Stimulated activated naive CD8-positive, alpha-beta T cell treated with anti-CD3 and anti-CD28 coated beads, Interleukin-15, amount 100 ng/mL, for 72 hours (primary cell): ENCODE measurements around the gene STK35.

Experiments
- ATAC-seq: fragments of 150-1000 bp; cut with Tn5 transposase; 2 replicates; pipeline ENCODE4 v1.10.0; 2021; ENCODE audit warnings: mild to moderate bottlenecking, moderate library complexity
- DNase-seq, 2 donors: peaks; one replicate each; pipeline ENCODE4 v3.0.0; 2021 to 2022
- H3K27ac Mint-ChIP-seq, 2 donors: one replicate each; pipeline ENCODE4 v1.8.0; 2022; ENCODE audit warnings: mild to moderate bottlenecking in 2 of 2, mixed read lengths in 2 of 2, moderate library complexity in 2 of 2
- H3K27me3 Mint-ChIP-seq: one replicate; pipeline ENCODE4 v1.8.0; 2022; ENCODE audit warnings: mixed read lengths
- H3K4me1 Mint-ChIP-seq: one replicate; pipeline ENCODE4 v1.8.0; 2022; ENCODE audit warnings: mild to moderate bottlenecking, mixed read lengths
- H3K4me3 Mint-ChIP-seq, 2 donors: one replicate each; pipeline ENCODE4 v1.8.0; 2022; ENCODE audit warnings: mild to moderate bottlenecking in 2 of 2, mixed read lengths in 2 of 2, moderate library complexity in 1 of 2
- H3K9me3 Mint-ChIP-seq, 2 donors: one replicate each; pipeline ENCODE4 v1.8.0; 2022; ENCODE audit warnings: mixed read lengths in 2 of 2

Gene STK35

DNA sequence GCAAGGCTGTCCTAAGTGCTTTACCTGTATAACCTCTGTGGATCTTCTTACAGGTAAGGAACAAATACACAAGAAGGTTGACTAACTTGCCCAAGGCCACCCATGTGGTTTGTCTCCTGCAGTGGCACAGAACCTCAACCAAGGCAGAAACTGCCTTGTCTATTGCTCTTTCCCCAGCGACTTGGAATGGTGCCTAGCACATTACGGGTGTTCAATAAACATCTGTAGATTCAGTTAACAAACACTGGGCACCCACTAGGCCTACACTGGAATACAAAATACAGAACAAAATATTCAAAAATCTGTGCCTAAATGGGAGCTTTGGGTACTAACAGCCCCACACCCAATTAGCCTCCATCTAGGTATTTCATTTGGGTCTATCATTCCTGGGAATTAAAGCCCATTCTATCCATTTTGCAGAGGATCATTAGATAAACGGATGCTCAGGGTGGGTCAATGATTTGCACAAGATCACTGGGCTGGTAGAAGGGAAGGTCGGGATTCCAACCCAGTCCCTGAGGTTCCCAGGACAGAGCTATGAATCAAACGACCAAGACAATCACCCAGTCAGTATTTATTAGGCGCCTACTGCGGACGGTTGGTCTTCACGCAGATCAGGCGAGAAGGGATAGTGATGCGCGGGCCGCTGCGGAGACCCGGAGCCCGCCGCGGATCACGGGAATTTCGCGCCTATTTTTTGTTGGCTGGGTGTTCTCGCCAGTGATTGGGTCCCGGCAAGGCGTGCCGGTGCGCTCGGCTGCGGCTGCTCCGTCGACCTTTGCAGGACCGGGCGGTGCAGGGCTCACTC, at the start of gene STK35:
STK35 (plus strand) TSS at position 771 of the 808 bp plus-strand sequence. CDS start 55 bp downstream, outside the sequence.
- Mint-ChIP-seq H3K27me3 (no peaks in the 10 kb centered on the region), H3K4me1 (peaks cover 53% of the 10 kb centered on the region), H3K4me3 (peak within 1 kb of the TSS; percentile 90 to 96), H3K9me3 (no peaks in the 10 kb centered on the region), H3K27ac (peak within 1 kb of the TSS; percentile 100)
- DNase-seq (peak in 1 of 2 donors; percentile 77), ATAC-seq (peak; percentile 69)

DNA sequence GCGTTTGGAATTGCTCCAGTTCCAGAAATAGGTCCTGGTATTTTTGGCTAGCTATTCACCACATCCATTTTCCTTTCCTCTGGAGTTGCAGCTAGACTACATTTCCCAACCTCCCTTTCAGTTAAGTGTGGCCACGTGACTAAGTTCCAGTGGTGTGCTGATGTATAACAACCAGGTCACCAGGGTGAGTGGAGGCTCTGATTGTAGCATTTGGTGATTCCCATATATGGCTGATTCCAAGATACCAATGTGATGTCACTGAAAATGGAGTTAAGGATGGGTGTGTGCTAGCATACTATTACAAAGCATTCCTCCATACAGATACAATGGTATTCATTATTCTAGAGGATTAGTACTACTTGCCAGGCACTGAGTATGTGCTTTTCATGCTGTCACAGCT, 49.7 kb upstream of the STK35 start:
- no peak overlapping the region for H3K27ac Mint-ChIP-seq
- ATAC-seq (no peak), DNase-seq (no peak)
- H3K9me3 Mint-ChIP-seq = peaks cover 0 to 8% of the 10 kb centered on the region in 2 donors
- no peaks in the 10 kb centered on the region for H3K4me1 Mint-ChIP-seq
- H3K27me3 Mint-ChIP-seq = peaks cover 61% of the 10 kb centered on the region
- no peak overlapping the region for H3K4me3 Mint-ChIP-seq

DNA sequence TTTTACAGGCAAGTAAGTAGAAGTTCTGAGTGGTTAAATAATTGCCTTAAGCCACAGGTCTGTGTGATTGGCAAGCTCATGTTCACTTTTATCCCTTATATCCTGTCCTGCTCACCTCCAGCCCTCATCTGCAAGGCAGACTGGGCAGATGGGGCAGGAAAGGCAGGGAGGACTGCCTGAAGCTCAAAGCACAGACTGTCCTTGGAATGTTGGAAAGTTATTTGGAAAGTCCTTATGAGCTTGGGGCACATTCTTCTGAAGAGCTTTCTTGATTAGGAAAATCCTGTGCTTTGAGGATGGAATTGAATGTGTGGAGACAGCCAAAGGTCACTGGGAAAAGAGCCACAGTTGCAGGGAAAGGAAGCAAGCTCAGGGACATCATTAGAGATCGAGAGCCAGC, 48.9 kb upstream of the STK35 start:
- DNase-seq (no peak), ATAC-seq (no peak)
- Mint-ChIP-seq H3K4me3 (no peak overlapping the region), H3K27ac (no peak overlapping the region), H3K27me3 (peaks cover 61% of the 10 kb centered on the region), H3K4me1 (no peaks in the 10 kb centered on the region), H3K9me3 (peaks cover 4 to 14% of the 10 kb centered on the region in 2 donors)

DNA sequence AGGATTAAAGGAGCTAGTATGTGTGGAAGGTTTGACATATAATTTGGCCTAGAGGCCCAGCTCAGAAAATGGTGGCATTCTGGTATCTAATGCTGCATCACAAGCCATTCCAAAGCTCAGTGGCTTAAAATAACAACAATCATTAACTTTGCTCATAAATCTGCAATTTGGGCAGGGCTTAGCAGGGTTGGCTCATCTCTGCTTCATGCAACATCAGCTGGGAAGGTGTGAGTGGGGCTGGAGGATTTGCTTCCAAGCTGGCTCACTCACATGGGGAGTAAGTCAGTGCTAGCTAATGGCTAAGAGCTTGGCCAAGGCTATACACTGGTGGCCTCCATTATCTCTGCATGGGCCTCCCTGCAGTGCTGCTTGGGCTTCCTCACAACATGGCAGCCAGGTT, 48.0 kb upstream of the STK35 start:
- DNase-seq = no peak
- ATAC-seq = no peak
- Mint-ChIP-seq H3K4me1 (no peaks in the 10 kb centered on the region), H3K9me3 (peaks cover 5 to 22% of the 10 kb centered on the region in 2 donors), H3K27me3 (peaks cover 54% of the 10 kb centered on the region), H3K4me3 (no peak overlapping the region), H3K27ac (no peak overlapping the region)

DNA sequence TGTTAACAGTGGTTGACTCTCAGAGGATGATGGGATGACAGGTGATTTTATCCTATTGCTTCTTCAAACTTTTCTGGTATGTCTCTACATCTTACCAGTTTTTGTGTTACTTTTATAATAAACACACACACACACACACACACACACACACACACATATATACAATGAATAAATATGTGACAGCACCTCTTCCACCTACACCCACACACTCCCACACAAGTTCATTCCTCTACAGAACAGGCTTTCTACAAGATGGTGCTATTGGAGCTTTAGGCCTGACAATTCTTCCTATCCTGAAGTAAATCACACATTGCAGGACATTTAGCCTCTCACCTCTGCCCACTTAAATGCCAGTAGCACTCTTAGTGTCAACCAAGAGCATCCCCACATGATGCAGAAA, 46.7 kb upstream of the STK35 start:
- peaks cover 5 to 22% of the 10 kb centered on the region in 2 donors for H3K9me3 Mint-ChIP-seq
- DNase-seq = no peak
- H3K4me3 Mint-ChIP-seq = no peak overlapping the region
- peaks cover 46% of the 10 kb centered on the region for H3K27me3 Mint-ChIP-seq
- ATAC-seq = no peak
- no peaks in the 10 kb centered on the region for H3K4me1 Mint-ChIP-seq
- H3K27ac Mint-ChIP-seq = no peak overlapping the region

DNA sequence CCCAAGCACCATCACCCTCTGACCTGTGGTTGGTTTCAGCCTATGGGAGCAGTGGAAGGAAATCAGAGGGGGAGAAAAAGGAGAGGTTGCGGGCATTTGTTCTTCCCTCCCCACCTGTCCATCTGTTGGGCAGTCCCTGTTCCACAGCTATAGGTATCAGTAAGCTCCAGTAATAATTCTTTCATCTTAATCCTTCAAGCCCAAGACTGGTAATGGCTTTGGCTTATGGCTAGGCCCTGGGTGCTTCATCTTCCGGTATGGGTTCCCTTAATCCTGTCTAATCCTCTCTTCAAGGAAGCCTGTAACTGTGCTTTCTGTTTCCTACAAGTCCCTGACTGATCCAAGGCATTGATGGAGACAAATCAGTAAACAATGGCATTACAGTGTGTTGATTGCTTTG, 42.2 kb upstream of the STK35 start:
- no peaks in the 10 kb centered on the region for H3K4me1 Mint-ChIP-seq
- ATAC-seq (no peak), DNase-seq (no peak)
- no peak overlapping the region for H3K27ac Mint-ChIP-seq
- peaks cover 5 to 15% of the 10 kb centered on the region in 2 donors for H3K9me3 Mint-ChIP-seq
- H3K4me3 Mint-ChIP-seq = no peak overlapping the region
- peaks cover 16% of the 10 kb centered on the region for H3K27me3 Mint-ChIP-seq

DNA sequence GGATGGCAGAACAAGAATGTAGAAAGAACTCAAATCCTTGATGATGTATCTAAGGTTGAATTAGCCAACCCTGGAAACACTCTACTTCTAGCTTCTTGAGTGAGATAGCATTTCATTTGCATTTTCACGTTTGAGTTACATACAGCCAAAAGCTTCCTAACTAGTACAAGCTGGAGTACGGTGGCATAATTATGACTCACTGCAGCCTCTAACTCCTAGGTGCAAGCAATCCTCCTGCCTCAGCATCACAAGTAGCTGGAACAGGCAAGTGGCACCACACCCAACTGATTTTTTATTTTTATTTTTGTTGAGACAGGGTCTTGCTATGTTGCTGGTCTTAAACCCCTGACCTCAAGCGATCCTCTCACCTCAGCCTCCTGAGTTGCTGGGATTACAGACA, 36.5 kb upstream of the STK35 start:
- DNase-seq = no peak
- H3K4me1 Mint-ChIP-seq = no peaks in the 10 kb centered on the region
- H3K9me3 Mint-ChIP-seq = no peaks in the 10 kb centered on the region
- H3K27me3 Mint-ChIP-seq = peaks cover 42% of the 10 kb centered on the region
- no peak overlapping the region for H3K4me3 Mint-ChIP-seq
- no peak for ATAC-seq
- H3K27ac Mint-ChIP-seq = no peak overlapping the region

DNA sequence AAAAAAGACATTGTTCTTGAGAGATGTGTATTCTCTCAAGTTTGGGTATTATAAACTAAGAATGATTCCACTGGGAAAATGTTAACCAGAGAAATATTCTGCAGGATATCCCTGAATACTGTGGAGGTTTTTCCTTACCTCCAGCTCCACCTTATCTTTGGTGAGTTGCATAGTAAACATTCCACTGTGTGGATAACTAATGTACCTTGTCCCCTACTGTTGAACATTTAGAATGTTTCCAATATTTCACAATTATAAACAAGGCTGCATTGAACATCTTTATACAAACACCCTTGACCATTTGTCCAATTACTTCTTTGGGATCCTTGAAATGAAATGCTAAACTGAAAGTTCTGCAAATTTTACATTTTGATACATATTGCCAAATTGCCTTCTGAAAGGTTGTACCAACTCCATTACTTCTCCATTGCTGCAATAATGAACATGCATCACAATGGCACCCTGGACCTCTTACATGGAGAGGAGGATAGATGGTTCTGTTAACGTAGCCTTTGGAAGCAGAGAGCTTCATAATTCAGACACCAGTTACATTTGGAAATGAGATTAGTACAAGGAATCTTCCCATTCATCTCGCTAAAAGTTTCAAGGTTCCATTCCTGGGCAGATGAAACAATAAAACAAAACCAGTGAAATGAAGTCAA, 35.0 kb upstream of the STK35 start:
- Mint-ChIP-seq H3K4me3 (no peak overlapping the region), H3K4me1 (no peaks in the 10 kb centered on the region), H3K27me3 (peaks cover 46% of the 10 kb centered on the region), H3K9me3 (no peaks in the 10 kb centered on the region), H3K27ac (no peak overlapping the region)
- DNase-seq = no peak
- no peak for ATAC-seq

DNA sequence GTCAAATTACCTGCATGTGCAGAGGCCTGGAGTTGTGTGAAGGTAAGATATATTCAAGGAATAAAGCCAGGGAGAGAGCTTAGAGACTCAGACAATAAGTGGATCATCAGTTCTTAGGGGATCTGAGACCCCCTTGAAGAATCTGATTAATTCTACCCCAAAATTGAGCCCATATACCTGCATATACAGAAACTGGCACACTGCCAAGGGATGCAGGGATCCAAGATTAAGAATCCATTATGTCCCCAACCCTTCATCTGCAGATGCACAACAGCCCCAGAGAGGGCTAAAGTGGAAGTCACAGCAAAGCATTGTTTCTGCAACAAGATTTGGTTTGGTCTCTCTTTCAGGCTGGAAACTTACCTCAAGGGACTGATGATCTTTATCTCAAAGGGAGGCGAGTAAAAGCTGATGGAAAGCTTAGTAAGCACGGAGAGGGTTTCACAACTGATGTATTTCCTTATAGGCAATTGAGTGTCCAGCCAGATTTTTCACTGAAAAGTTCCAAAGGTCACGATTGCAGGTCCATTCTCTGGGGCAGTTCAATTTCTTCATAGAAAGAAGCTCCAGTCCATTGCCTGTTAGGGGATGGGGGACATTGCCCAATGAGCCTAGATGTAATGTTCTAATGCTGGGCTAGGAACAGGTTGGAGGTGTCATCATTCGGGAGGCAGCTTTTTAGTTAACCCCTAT, 20.9 kb upstream of the STK35 start:
- Mint-ChIP-seq H3K27me3 (peaks cover 38% of the 10 kb centered on the region), H3K27ac (no peak overlapping the region), H3K4me3 (no peak overlapping the region), H3K4me1 (no peaks in the 10 kb centered on the region), H3K9me3 (no peaks in the 10 kb centered on the region)
- DNase-seq (no peak), ATAC-seq (no peak)

DNA sequence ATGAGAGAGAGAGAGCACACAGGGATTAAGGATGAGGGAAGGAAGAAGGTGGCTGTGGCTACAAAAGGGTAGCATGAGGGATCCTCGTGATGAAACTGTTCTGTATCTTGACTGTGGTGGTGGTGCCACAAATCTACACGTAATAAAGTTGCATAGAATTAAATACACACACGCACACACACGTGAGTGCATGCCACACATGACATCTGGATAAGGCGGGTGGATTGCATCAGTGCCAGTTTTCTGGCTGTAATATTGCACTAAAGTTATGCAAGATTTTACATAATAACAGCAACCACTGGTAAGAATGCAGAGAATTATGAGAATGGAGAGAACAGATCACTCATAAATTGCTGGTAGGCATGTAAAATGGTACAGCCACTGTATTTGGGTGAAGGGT, 16.9 kb upstream of the STK35 start:
- ATAC-seq (no peak), DNase-seq (no peak)
- no peak overlapping the region for H3K27ac Mint-ChIP-seq
- peaks cover 52% of the 10 kb centered on the region for H3K27me3 Mint-ChIP-seq
- H3K4me1 Mint-ChIP-seq = no peaks in the 10 kb centered on the region
- H3K9me3 Mint-ChIP-seq = no peaks in the 10 kb centered on the region
- no peak overlapping the region for H3K4me3 Mint-ChIP-seq

DNA sequence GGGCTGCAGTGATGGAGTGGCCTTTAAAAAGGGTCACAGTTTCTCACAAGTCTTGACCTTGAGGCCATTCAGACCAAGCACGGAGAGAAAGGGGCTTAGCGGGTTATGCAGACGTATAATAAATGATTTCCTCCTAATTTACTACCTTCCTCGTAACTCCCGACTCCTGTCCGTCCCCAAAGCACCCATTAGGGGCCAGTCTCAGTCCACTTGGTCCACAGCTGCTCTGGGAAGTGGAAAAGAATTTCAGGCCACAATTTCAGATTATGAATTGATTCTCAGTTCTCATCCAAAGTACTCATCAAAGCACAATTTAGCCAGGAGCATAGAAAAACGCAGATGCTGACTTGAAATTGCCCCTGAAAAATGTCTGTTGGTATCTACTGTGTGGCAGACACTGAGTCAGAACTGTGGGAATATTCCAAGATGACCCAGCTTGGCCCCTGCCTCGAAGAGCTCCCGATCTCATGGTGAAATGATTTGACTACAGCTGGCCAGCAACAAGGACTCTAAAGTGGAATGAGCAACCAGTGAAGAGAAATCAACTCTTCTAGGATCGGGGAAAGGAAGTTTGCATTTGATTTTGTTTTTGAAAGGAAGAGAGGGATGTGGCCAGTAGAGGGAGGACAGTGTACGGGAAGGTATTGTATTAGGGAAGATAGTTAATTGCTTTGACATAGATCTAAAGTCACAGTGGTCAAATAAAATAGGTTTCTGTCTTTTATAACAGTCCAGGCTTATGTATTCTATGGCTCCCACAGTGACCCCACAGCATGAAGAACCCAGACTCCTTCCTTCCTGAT, 15.2 kb upstream of the STK35 start:
- Mint-ChIP-seq H3K9me3 (no peaks in the 10 kb centered on the region), H3K27ac (no peak overlapping the region), H3K4me3 (no peak overlapping the region), H3K27me3 (peaks cover 52% of the 10 kb centered on the region), H3K4me1 (no peaks in the 10 kb centered on the region)
- ATAC-seq (no peak), DNase-seq (no peak)

DNA sequence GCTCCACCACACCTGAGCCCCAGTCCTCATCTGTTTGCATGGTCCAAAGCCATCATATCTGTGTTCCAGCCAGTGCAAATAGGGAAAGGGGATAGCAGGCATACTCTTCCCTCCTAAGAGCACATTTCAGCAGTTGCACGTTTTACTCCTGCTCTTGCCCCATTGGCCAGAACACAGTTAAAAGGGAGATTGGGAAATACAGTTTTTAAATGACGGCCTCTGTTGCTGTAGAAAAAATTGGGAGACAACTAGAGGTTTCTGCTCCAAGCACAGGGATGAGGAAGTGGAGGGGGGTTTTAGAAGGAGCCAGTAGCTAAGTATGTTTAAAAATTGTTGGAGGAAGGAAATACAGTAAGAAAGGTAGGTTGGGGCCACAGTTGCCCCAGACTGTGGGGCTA, 14.6 kb upstream of the STK35 start:
- Mint-ChIP-seq H3K9me3 (no peaks in the 10 kb centered on the region), H3K4me3 (no peak overlapping the region), H3K4me1 (no peaks in the 10 kb centered on the region), H3K27me3 (peaks cover 52% of the 10 kb centered on the region), H3K27ac (no peak overlapping the region)
- DNase-seq = no peak
- ATAC-seq = no peak

DNA sequence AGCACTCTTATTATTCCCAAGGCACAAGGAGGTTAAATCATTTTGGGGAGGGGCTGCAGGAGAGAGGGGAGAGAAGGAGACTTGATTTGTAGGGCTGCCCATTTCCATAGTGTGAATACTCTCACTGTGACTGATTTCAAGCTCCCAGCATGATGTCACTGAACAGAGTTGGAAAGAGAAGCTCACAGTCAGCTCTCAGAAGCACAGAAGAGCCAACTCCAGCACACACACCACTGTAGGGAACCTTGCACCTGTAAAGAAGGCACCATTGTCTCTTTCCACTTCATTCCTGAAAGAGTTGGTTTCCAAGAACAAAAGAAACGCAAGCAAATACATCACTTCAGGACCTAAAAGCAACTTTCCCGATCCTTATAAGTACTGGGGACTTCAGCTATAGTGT, 12.7 kb upstream of the STK35 start:
- no peak for ATAC-seq
- DNase-seq = no peak
- Mint-ChIP-seq H3K9me3 (no peaks in the 10 kb centered on the region), H3K27me3 (peaks cover 58% of the 10 kb centered on the region), H3K27ac (peak overlapping the region in 1 of 2 donors; percentile 74), H3K4me1 (no peaks in the 10 kb centered on the region), H3K4me3 (no peak overlapping the region)

DNA sequence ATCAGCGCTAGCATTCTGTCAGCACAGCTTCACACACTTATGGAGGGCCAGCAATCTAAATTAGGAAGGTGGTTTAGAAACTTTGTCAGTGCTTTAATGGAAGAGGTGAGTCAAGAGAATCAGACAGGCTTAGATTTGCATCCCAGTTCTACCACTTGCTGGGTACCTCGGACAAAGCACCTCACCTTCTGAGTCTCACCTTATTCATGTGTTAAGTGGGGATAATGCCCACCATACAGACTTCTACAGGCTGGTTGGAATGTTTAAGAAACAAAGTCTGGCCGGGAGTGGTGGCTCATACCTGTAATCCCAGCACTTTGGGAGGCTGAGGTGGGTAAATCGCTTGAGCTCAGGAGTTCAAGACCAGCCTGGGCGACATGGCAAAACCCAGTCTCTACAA, 12.2 kb upstream of the STK35 start:
- peaks cover 1% of the 10 kb centered on the region for H3K4me1 Mint-ChIP-seq
- H3K27me3 Mint-ChIP-seq = peaks cover 59% of the 10 kb centered on the region
- no peaks in the 10 kb centered on the region for H3K9me3 Mint-ChIP-seq
- H3K27ac Mint-ChIP-seq = no peak overlapping the region
- H3K4me3 Mint-ChIP-seq = no peak overlapping the region
- ATAC-seq (no peak), DNase-seq (no peak)

DNA sequence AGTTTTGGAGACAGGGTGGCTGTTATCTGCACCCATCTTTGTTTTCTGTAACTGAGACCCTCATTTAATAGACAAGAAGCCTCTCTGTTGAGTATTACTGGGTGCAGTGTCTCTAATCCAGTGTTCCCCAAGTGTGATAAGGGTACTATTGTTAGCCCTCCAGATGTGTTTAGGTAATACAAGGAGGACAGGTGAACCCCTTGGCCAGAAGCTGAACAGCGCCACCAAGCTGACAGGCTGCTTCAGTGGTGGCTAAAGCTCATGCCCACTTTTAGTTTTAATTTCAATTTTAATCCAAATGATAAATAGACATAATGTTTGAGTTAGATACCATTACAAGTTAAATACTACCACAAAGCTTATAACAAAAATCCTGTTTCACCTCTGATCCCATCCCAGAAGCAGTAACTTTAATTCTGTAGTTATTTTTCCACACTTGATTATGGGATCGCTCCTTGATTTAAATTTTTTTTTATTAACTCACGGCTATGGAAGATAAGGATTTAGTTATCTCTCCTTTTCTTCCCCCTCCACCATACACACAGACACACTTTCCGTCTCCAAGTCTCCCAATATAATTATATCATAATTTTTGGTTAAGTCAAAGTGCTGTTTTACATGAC, 8.4 kb upstream of the STK35 start:
- Mint-ChIP-seq H3K27ac (no peak overlapping the region), H3K4me3 (no peak overlapping the region), H3K9me3 (no peaks in the 10 kb centered on the region), H3K27me3 (peaks cover 47% of the 10 kb centered on the region), H3K4me1 (peaks cover 10% of the 10 kb centered on the region)
- ATAC-seq (peak; percentile 58), DNase-seq (peak; percentile 15 to 32)
